ENCODE data around the gene RTL1. TPM values are rescaled to one million over a fixed set of nuclear protein-coding genes. Genes with fewer than 3 reads are reported as not detected.

The RTL1 gene
- total RNA-seq, 1 donor from 2014 or later = 159 TPM

- Mint-ChIP-seq H3K9me3 (ENCODE audit: low read depth) (no peaks in the 10 kb centered on the region), H3K36me3 (ENCODE audit: insufficient read depth) (peaks cover 4% of the 10 kb centered on the region), H3K27me3 (no peaks in the 10 kb centered on the region), H3K27ac (no peak overlapping the region), H3K4me3 (ENCODE audit: low read depth) (no peak overlapping the region), H3K4me1 (ENCODE audit: low read depth) (no peaks in the 10 kb centered on the region)
- TF ChIP-seq CTCF (IDR thresholded peaks at IDR 0.05; ENCODE audit: unreplicated experiment) = no peak
- DNase-seq (ENCODE audit: low spot score, unreplicated experiment) = no peak
Observed at GRCh38 chr14:100865682-100866591, 37.6 kb downstream of the RTL1 start.

- H3K27ac Mint-ChIP-seq = no peak overlapping the region
- no peak overlapping the region for H3K4me3 Mint-ChIP-seq (ENCODE audit: low read depth)
- no peak for TF ChIP-seq CTCF (IDR thresholded peaks at IDR 0.05; ENCODE audit: unreplicated experiment)
- DNase-seq (ENCODE audit: low spot score, unreplicated experiment) = no peak
- H3K9me3 Mint-ChIP-seq (ENCODE audit: low read depth) = no peaks in the 10 kb centered on the region
- H3K27me3 Mint-ChIP-seq = no peaks in the 10 kb centered on the region
- H3K36me3 Mint-ChIP-seq (ENCODE audit: insufficient read depth) = peaks cover 4% of the 10 kb centered on the region
- H3K4me1 Mint-ChIP-seq (ENCODE audit: low read depth) = peaks cover under 1% of the 10 kb centered on the region
Observed at GRCh38 chr14:100864960-100865681, 38.4 kb downstream of the RTL1 start.

GRCh38 chr14:100864206-100864605 is 39.3 kb downstream of the RTL1 start:
- Mint-ChIP-seq H3K4me1 (ENCODE audit: low read depth) (peaks cover 4% of the 10 kb centered on the region), H3K9me3 (ENCODE audit: low read depth) (no peaks in the 10 kb centered on the region), H3K36me3 (ENCODE audit: insufficient read depth) (peaks cover 4% of the 10 kb centered on the region), H3K27ac (no peak overlapping the region), H3K4me3 (ENCODE audit: low read depth) (no peak overlapping the region), H3K27me3 (no peaks in the 10 kb centered on the region)
- no peak for DNase-seq (ENCODE audit: low spot score, unreplicated experiment)
- no peak for TF ChIP-seq CTCF (IDR thresholded peaks at IDR 0.05; ENCODE audit: unreplicated experiment)

- Mint-ChIP-seq H3K36me3 (ENCODE audit: insufficient read depth) (peaks cover 4% of the 10 kb centered on the region), H3K4me1 (ENCODE audit: low read depth) (peaks cover 18% of the 10 kb centered on the region), H3K4me3 (ENCODE audit: low read depth) (no peak overlapping the region), H3K27ac (no peak overlapping the region), H3K27me3 (no peaks in the 10 kb centered on the region), H3K9me3 (ENCODE audit: low read depth) (no peaks in the 10 kb centered on the region)
- no peak for DNase-seq (ENCODE audit: low spot score, unreplicated experiment)
- TF ChIP-seq CTCF (IDR thresholded peaks at IDR 0.05; ENCODE audit: unreplicated experiment) = no peak
Observed at GRCh38 chr14:100862793-100863192, 40.7 kb downstream of the RTL1 start.

- H3K27me3 Mint-ChIP-seq = no peaks in the 10 kb centered on the region
- no peak for DNase-seq (ENCODE audit: low spot score, unreplicated experiment)
- H3K9me3 Mint-ChIP-seq (ENCODE audit: low read depth) = no peaks in the 10 kb centered on the region
- peaks cover 4% of the 10 kb centered on the region for H3K36me3 Mint-ChIP-seq (ENCODE audit: insufficient read depth)
- no peak for TF ChIP-seq CTCF (IDR thresholded peaks at IDR 0.05; ENCODE audit: unreplicated experiment)
- no peak overlapping the region for H3K27ac Mint-ChIP-seq
- peaks cover 23% of the 10 kb centered on the region for H3K4me1 Mint-ChIP-seq (ENCODE audit: low read depth)
- no peak overlapping the region for H3K4me3 Mint-ChIP-seq (ENCODE audit: low read depth)
Observed at GRCh38 chr14:100862277-100862676, 41.2 kb downstream of the RTL1 start.
